HepG2 (cell line): Measurements from ENCODE around the gene CTDSP1. TPM values are rescaled to one million over a fixed set of nuclear protein-coding genes. Genes with fewer than 3 reads are reported as not detected.

Experiments used
- AFF4 ChIP-seq: sonication (generic); formaldehyde crosslinking; IDR thresholded peaks from 2 replicates; pipeline ENCODE4 v1.4.0; 2020; ENCODE audit warnings: missing genetic modification reagents
- ATF4 ChIP-seq, 2 experiments: fragments of 450-650 bp in 1 of 2; sonication (generic) in 1 of 2; formaldehyde crosslinking; IDR thresholded peaks; 2 replicates each; pipeline versions ENCODE4 v1.5.0 to v1.8.0; 2020 to 2022; ENCODE audit warnings: mild to moderate bottlenecking in 1 of 2, missing genetic modification reagents in 1 of 2
- FOXC1 ChIP-seq: sonication (generic); formaldehyde crosslinking; IDR thresholded peaks from 2 replicates; pipeline ENCODE4 v1.8.0; 2022; ENCODE audit warnings: mild to moderate bottlenecking, missing genetic modification reagents, borderline replicate concordance
- SETDB1 ChIP-seq: sonication (generic); formaldehyde crosslinking; IDR thresholded peaks from 2 replicates; pipeline ENCODE4 v1.5.1; 2020; ENCODE audit warnings: missing genetic modification reagents, mild to moderate bottlenecking, borderline replicate concordance
- SMYD3 ChIP-seq: sonication (generic); formaldehyde crosslinking; IDR thresholded peaks from 2 replicates; pipeline ENCODE4 v1.8.1; 2023; ENCODE audit warnings: mild to moderate bottlenecking, missing genetic modification reagents
- SP2 ChIP-seq: sonication (generic); formaldehyde crosslinking; IDR thresholded peaks from 2 replicates; pipeline ENCODE4 v1.5.1; 2020; ENCODE audit warnings: mild to moderate bottlenecking, missing genetic modification reagents
- ZBTB20 ChIP-seq: sonication (generic); formaldehyde crosslinking; IDR thresholded peaks from 2 replicates; pipeline ENCODE4 v1.8.1; 2023; ENCODE audit warnings: missing genetic modification reagents, low read depth, mild to moderate bottlenecking, borderline replicate concordance
- ZFP41 ChIP-seq: sonication (generic); formaldehyde crosslinking; IDR thresholded peaks from 2 replicates; pipeline ENCODE4 v1.4.0; 2020; ENCODE audit warnings: mild to moderate bottlenecking, missing genetic modification reagents, borderline replicate concordance
- ZFY ChIP-seq: sonication (generic); formaldehyde crosslinking; IDR thresholded peaks from 2 replicates; pipeline ENCODE4 v1.4.0; 2020; ENCODE audit warnings: missing genetic modification reagents
- ZNF121 ChIP-seq: sonication (generic); formaldehyde crosslinking; IDR thresholded peaks from 2 replicates; pipeline ENCODE4 v1.5.0; 2020; ENCODE audit warnings: mild to moderate bottlenecking, missing genetic modification reagents
- ZNF124 ChIP-seq: sonication (generic); formaldehyde crosslinking; IDR thresholded peaks from 2 replicates; pipeline ENCODE4 v1.4.0; 2020; ENCODE audit warnings: missing genetic modification reagents
- ZNF260 ChIP-seq: sonication (generic); formaldehyde crosslinking; IDR thresholded peaks from 2 replicates; pipeline ENCODE4 v1.4.0; 2020; ENCODE audit warnings: missing genetic modification reagents, low read depth, mild to moderate bottlenecking, borderline replicate concordance
- ZNF383 ChIP-seq: sonication (generic); formaldehyde crosslinking; IDR thresholded peaks from 2 replicates; pipeline ENCODE4 v1.4.0; 2020; ENCODE audit warnings: missing genetic modification reagents, mild to moderate bottlenecking, borderline replicate concordance
- ZNF441 ChIP-seq: sonication (generic); formaldehyde crosslinking; IDR thresholded peaks from 2 replicates; pipeline ENCODE4 v1.7.0; 2021; ENCODE audit warnings: missing genetic modification reagents, borderline replicate concordance
- ZNF446 ChIP-seq: sonication (generic); formaldehyde crosslinking; IDR thresholded peaks from 2 replicates; pipeline ENCODE4 v1.5.0; 2020; ENCODE audit warnings: mild to moderate bottlenecking, missing genetic modification reagents
- ZNF512 ChIP-seq: sonication (generic); formaldehyde crosslinking; IDR thresholded peaks from 2 replicates; pipeline ENCODE4 v1.4.0; 2020; ENCODE audit warnings: mild to moderate bottlenecking, missing genetic modification reagents
- ZNF552 ChIP-seq: sonication (generic); formaldehyde crosslinking; IDR thresholded peaks from 2 replicates; pipeline ENCODE4 v1.9.0; 2022; ENCODE audit warnings: missing genetic modification reagents, mild to moderate bottlenecking, borderline replicate concordance
- ZNF770 ChIP-seq: sonication (generic); formaldehyde crosslinking; IDR thresholded peaks from 2 replicates; pipeline ENCODE4 v1.5.0; 2020; ENCODE audit warnings: mild to moderate bottlenecking, missing genetic modification reagents
- ZNF788 ChIP-seq: sonication (generic); formaldehyde crosslinking; IDR thresholded peaks from 2 replicates; pipeline ENCODE4 v1.5.0; 2020; ENCODE audit warnings: mild to moderate bottlenecking, missing genetic modification reagents, borderline replicate concordance
- polyA plus RNA-seq, 8 experiments: library from polyadenylated mRNA; depleted of rRNA in 3 of 8; stranded (reverse) in 7 of 8; unstranded in 1 of 8; fragments of >200 nt; fragmentation: Illumina TruSeq in 4 of 8; extraction: Trizol in 4 of 8; gene quantifications; 2 replicates each; pipeline versions ENCODE4 v1.2.1 to v1.2.3, GENCODE V29; 2011 to 2016; ENCODE audit warnings: low read depth in 4 of 8, missing spikeins in 1 of 8, mixed read lengths in 1 of 8; ENCODE audit not compliant: insufficient read depth in 1 of 8
- total RNA-seq, 5 experiments: library from RNA; depleted of rRNA; stranded (reverse); fragments of >200 nt; fragmentation: Illumina TruSeq; extraction: Trizol; gene quantifications; 2 replicates each; pipeline ENCODE4 v1.2.3, GENCODE V29; 2016; ENCODE audit warnings: low read depth in 1 of 5

The CTDSP1 gene
- total and polyA plus RNA-seq, 2 of the 13 experiments (the other 11 are each of a cell fraction or from before 2014, with no cell fraction given), result 91.0 to 268 TPM

GRCh38 chr2:218386505-218387368 is 12.9 kb upstream of the CTDSP1 start (continued):
- TF ChIP-seq ZBTB20 (CRISPR knock-in tag), result 0 out of 2 replicates have a peak, but pooled peaks have one; percentile 10
- no peak for TF ChIP-seq ZNF383
- TF ChIP-seq ZNF512, result no peak
- no peak for TF ChIP-seq ATF4 (CRISPR knock-in tag; IDR thresholded peaks at IDR 0.05)
- TF ChIP-seq ZFY (CRISPR knock-in tag), result 0 out of 2 replicates have a peak, but pooled peaks have one; percentile 6
- TF ChIP-seq SP2 (CRISPR knock-in tag), result no peak
- TF ChIP-seq ZNF770 (CRISPR knock-in tag), result no peak
- TF ChIP-seq ZNF788, result no peak
- TF ChIP-seq ZNF124 (CRISPR knock-in tag), result no peak
- no peak for TF ChIP-seq SMYD3 (CRISPR knock-in tag)
- TF ChIP-seq FOXC1, result 0 out of 2 replicates have a peak, but pooled peaks have one; percentile 52
- 0 out of 2 replicates have a peak, but pooled peaks have one; percentile 34 for TF ChIP-seq ZNF260 (CRISPR knock-in tag)
- no peak for TF ChIP-seq ZNF121 (CRISPR knock-in tag)
- TF ChIP-seq ZNF552, result no peak
- no peak for TF ChIP-seq SETDB1 (CRISPR knock-in tag)
- TF ChIP-seq AFF4, result no peak
- TF ChIP-seq ZFP41 (CRISPR knock-in tag), result peak; percentile 22; the same call in 1 of the 2 replicates
- peak; percentile 59; the same call in 1 of the 2 replicates for TF ChIP-seq ZNF446 (CRISPR knock-in tag)
- TF ChIP-seq ZNF441 (CRISPR knock-in tag), result no peak
